ENCODE results near the gene APLP1.

DNA sequence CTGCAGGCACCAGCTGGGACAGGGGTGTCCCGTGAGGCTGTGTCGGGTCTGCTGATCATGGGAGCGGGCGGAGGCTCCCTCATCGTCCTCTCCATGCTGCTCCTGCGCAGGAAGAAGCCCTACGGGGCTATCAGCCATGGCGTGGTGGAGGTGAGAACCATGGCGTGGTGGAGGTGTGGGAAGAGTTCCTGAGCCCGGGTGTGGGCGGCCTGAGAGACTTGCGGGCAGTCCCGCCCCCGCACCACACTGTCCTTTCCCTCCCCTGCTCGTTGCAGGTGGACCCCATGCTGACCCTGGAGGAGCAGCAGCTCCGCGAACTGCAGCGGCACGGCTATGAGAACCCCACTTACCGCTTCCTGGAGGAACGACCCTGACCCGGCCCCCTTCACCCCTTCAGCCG, 10.7 kb downstream of the APLP1 start:
- TF ChIP-seq EZH2 (IDR thresholded peaks at IDR 0.05) (no peak), POLR2AphosphoS5 (IDR thresholded peaks at IDR 0.05; ENCODE audit: borderline replicate concordance, low read depth, low read length) (no peak), FOXP2 (optimal IDR thresholded peaks at IDR 0.05; ENCODE audit: control extremely low read depth, extremely low read length, insufficient read depth) (no peak)

All from SK-N-MC (cell line).